Natural killer cell (primary cell): ENCODE results near the gene LRRC34. TPM values are rescaled to one million over a fixed set of nuclear protein-coding genes. Genes with fewer than 3 reads are reported as not detected.

ENCODE experiments used
- ATAC-seq, 3 donors: fragments of 150-1000 bp in 2 of 3; fragments of 200-7000 bp in 1 of 3; cut with Tn5 transposase; 1 replicate in 1 of 3; 2 replicates in 2 of 3; pipeline ENCODE4 v1.10.0; 2021; ENCODE audit warnings: mild to moderate bottlenecking in 2 of 3, moderate library complexity in 2 of 3
- DNase-seq, 2 donors: peaks; one replicate each; pipeline versions ENCODE4 v3.0.0 to v3.0.0-alpha.2; 2013 to 2021; ENCODE audit warnings: mixed read lengths in 1 of 2
- H3K27ac ChIP-seq: one replicate; pipeline ENCODE4 v1.5.1; 2013; ENCODE audit warnings: mild to moderate bottlenecking, low read length
- H3K27me3 ChIP-seq: one replicate; pipeline ENCODE4 v1.6.1; 2013; ENCODE audit warnings: low read length; ENCODE audit not compliant: control insufficient read depth, insufficient read depth
- H3K36me3 ChIP-seq: one replicate; pipeline ENCODE4 v1.6.1; 2013; ENCODE audit warnings: low read length; ENCODE audit not compliant: control insufficient read depth, insufficient read depth
- H3K4me1 ChIP-seq: one replicate; pipeline ENCODE4 v1.6.1; 2013; ENCODE audit warnings: low read length; ENCODE audit not compliant: control insufficient read depth, insufficient read depth
- H3K4me3 ChIP-seq: one replicate; pipeline ENCODE4 v1.5.1; 2013; ENCODE audit warnings: low read length
- H3K9me3 ChIP-seq: one replicate; pipeline ENCODE4 v1.6.1; 2013; ENCODE audit warnings: low read length; ENCODE audit not compliant: control insufficient read depth, insufficient read depth
- H3K27ac Mint-ChIP-seq, 2 donors: one replicate each; pipeline ENCODE4 v1.8.0; 2022; ENCODE audit warnings: mild to moderate bottlenecking in 2 of 2, mixed read lengths in 2 of 2, moderate library complexity in 1 of 2
- H3K27me3 Mint-ChIP-seq, 2 donors: one replicate each; pipeline ENCODE4 v1.8.0; 2022; ENCODE audit warnings: low read depth in 2 of 2, mixed read lengths in 2 of 2
- H3K36me3 Mint-ChIP-seq: one replicate; pipeline ENCODE4 v1.8.0; 2022; ENCODE audit warnings: mixed read lengths
- H3K4me1 Mint-ChIP-seq, 2 donors: one replicate each; pipeline ENCODE4 v1.8.0; 2022; ENCODE audit warnings: mixed read lengths in 2 of 2
- H3K4me3 Mint-ChIP-seq: one replicate; pipeline ENCODE4 v1.8.0; 2022; ENCODE audit warnings: mild to moderate bottlenecking, moderate library complexity, mixed read lengths
- H3K9me3 Mint-ChIP-seq, 2 donors: one replicate each; pipeline ENCODE4 v1.8.0; 2022; ENCODE audit warnings: mixed read lengths in 2 of 2
- WGBS: methylation state at CpG from one replicate; pipeline ENCODE4 v1.1.7; 2013; ENCODE audit warnings: missing lambda C conversion rate; ENCODE audit not compliant: insufficient coverage; 5-methylcytosine and 5-hydroxymethylcytosine counted together
- intact Hi-C: fragments of 100-400 bp; cut with micrococcal nuclease; formaldehyde crosslinking; loops from one replicate; pipeline ENCODE4 v1.14.2; 2022
- total RNA-seq, 4 donors: library from RNA; stranded (reverse); fragments of 120-200 nt in 1 of 4; gene quantifications; one replicate each; pipeline versions ENCODE4 v1.2.3 to v1.2.4, GENCODE V29; 2013 to 2022
- TF ChIP-seq, protein P1 (sequence below): fragments of 200-600 bp; IDR thresholded peaks from one replicate; pipeline ENCODE4 v1.8.0; 2022; ENCODE audit warnings: antibody characterized with exemption

Gene LRRC34
- total RNA-seq, 3 donors from 2014 or later (not counting 1 experiment from before 2014, with no cell fraction given) = 0.45 to 1.0 (median 0.48) TPM

DNA sequence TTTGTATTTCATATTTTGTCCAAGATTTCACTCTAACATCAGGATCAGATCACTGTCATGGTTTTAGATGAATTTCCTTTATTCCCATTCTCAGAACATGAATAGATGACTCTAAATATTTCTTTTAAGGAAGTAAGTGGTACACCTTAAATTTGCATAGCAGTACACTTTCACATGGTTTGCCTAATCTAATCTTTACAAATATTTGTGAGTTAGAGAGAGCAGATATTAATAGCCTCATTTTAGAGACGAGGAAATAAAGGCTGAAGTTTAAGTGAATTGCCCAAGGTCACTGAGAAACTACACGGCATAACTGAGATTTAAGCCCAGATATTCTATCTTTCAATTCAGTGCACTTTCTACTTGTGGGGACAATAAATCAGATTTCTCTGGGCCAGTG is 62.0 kb downstream of the LRRC34 start:
- Mint-ChIP-seq H3K4me1 (no peaks in the 10 kb centered on the region), H3K36me3 (no peaks in the 10 kb centered on the region), H3K27ac (no peak overlapping the region), H3K4me3 (no peak overlapping the region), H3K27me3 (peaks cover 35 to 41% of the 10 kb centered on the region in 2 donors), H3K9me3 (no peaks in the 10 kb centered on the region)
- 73% methylated on average over 2 of the region's 2 CpGs for WGBS
- Histone ChIP-seq H3K9me3 (no peaks in the 10 kb centered on the region), H3K4me3 (no peak overlapping the region), H3K27ac (no peak overlapping the region), H3K4me1 (no peaks in the 10 kb centered on the region), H3K36me3 (no peaks in the 10 kb centered on the region), H3K27me3 (peaks cover 13% of the 10 kb centered on the region)
- no peak for DNase-seq
- ATAC-seq = no peak
- TF ChIP-seq, protein P1, sequence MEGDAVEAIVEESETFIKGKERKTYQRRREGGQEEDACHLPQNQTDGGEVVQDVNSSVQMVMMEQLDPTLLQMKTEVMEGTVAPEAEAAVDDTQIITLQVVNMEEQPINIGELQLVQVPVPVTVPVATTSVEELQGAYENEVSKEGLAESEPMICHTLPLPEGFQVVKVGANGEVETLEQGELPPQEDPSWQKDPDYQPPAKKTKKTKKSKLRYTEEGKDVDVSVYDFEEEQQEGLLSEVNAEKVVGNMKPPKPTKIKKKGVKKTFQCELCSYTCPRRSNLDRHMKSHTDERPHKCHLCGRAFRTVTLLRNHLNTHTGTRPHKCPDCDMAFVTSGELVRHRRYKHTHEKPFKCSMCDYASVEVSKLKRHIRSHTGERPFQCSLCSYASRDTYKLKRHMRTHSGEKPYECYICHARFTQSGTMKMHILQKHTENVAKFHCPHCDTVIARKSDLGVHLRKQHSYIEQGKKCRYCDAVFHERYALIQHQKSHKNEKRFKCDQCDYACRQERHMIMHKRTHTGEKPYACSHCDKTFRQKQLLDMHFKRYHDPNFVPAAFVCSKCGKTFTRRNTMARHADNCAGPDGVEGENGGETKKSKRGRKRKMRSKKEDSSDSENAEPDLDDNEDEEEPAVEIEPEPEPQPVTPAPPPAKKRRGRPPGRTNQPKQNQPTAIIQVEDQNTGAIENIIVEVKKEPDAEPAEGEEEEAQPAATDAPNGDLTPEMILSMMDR = no peak
- intact Hi-C loops = no loop called here

DNA sequence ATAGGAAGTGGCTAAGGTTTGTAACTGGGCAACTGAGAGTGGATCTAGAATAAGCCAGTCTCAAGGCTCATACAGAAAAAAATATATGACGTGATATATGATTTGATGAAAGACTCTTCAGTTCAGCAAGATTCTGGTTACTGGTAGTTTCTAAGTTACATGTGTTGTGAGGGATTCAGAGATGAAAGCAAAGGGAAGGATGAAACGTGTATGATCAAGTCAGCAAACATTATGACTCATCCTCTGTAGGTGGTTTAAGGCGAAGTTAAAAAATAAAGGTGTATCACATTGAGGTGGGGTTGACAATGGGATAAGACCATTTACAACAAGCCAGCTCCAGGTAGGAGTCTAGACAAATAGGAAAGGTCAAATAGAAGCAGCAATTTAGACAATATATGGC is 64.0 kb downstream of the LRRC34 start:
- H3K36me3 ChIP-seq = no peaks in the 10 kb centered on the region
- no peaks in the 10 kb centered on the region for H3K9me3 ChIP-seq
- Mint-ChIP-seq H3K4me1 (no peaks in the 10 kb centered on the region), H3K9me3 (no peaks in the 10 kb centered on the region), H3K36me3 (no peaks in the 10 kb centered on the region), H3K4me3 (no peak overlapping the region), H3K27ac (no peak overlapping the region), H3K27me3 (peaks cover 35 to 41% of the 10 kb centered on the region in 2 donors)
- H3K4me1 ChIP-seq = no peaks in the 10 kb centered on the region
- H3K27ac ChIP-seq = no peak overlapping the region
- ATAC-seq = no peak
- intact Hi-C loops = no loop called here
- H3K27me3 ChIP-seq = peaks cover 13% of the 10 kb centered on the region
- 52% methylated on average over 3 of the region's 3 CpGs for WGBS
- no peak for DNase-seq
- H3K4me3 ChIP-seq = no peak overlapping the region
- TF ChIP-seq, protein P1 = no peak

DNA sequence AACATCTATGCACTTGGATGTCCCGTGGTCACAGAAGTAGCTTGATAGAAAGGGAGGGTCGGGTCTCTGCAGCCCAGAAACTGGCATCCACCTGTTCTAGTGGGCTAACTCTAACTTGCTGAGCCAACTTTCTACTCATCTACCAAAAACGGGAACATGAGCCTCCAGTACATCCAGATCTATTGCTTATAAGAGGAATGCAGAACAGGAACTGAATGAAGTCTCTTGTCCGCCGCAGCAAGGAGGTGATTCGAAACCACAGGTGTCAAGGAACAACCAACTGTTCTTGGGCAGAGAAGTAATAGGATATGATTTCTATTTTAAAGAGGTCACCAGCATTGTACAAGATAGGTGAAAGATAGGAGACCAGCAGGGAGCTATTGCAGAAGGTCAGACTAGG is 65.8 kb downstream of the LRRC34 start:
- ATAC-seq (no peak), DNase-seq (no peak)
- Mint-ChIP-seq H3K4me1 (no peaks in the 10 kb centered on the region), H3K4me3 (no peak overlapping the region), H3K9me3 (no peaks in the 10 kb centered on the region), H3K36me3 (no peaks in the 10 kb centered on the region), H3K27me3 (peaks cover 30 to 37% of the 10 kb centered on the region in 2 donors), H3K27ac (no peak overlapping the region)
- Histone ChIP-seq H3K27ac (no peak overlapping the region), H3K9me3 (no peaks in the 10 kb centered on the region), H3K4me3 (no peak overlapping the region), H3K4me1 (no peaks in the 10 kb centered on the region), H3K36me3 (no peaks in the 10 kb centered on the region), H3K27me3 (peaks cover 8% of the 10 kb centered on the region)
- WGBS = 19% methylated on average over 6 of the region's 6 CpGs
- TF ChIP-seq, protein P1 = no peak
- intact Hi-C loops = no loop called here

DNA sequence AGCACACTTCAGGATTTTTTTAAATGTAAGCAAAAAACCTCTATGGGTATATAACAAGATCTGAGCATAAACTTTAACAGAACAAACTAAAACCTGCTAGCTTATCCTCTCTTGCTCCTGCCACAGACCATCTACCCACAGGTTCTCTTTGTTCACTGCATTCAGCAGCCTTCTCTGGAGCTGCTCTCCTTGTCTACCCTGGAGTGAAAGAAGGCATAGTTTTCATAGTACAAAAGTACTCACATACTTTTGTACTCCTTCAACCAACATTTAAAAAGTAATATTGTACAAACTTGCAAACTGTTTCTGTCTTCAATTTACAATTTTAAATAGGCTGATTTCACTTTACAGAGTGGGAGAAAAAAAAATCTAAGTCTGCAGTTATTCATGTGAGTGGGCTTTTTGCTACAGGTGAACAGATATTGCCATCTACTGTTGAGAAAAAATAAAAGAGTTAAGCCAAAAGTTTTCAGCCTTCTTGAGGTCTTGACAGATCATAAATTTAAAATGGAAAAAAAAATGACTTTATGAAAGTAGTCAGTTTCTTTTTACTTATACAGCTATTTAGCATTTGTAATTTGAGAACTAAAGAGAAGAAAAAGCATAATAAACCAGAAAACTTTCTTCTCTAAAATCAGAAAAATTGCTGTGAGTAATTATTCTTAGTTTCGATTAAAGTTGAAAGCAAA is 68.2 kb downstream of the LRRC34 start:
- intact Hi-C loops = no loop called here
- no peak overlapping the region for H3K4me3 Mint-ChIP-seq
- no peaks in the 10 kb centered on the region for H3K4me1 Mint-ChIP-seq
- no peak overlapping the region for H3K27ac ChIP-seq
- no peak overlapping the region for H3K4me3 ChIP-seq
- peak in 1 of 2 donors; percentile 21 for DNase-seq
- H3K27me3 ChIP-seq = peaks cover 7% of the 10 kb centered on the region
- no peak for ATAC-seq
- no peaks in the 10 kb centered on the region for H3K4me1 ChIP-seq
- TF ChIP-seq, protein P1 = no peak
- no peaks in the 10 kb centered on the region for H3K9me3 Mint-ChIP-seq
- H3K27ac Mint-ChIP-seq = no peak overlapping the region
- H3K9me3 ChIP-seq = no peaks in the 10 kb centered on the region
- no peaks in the 10 kb centered on the region for H3K36me3 ChIP-seq
- H3K27me3 Mint-ChIP-seq = peaks cover 28 to 38% of the 10 kb centered on the region in 2 donors
- no peaks in the 10 kb centered on the region for H3K36me3 Mint-ChIP-seq
- no CpG with 5 or more reads among the region's 1 CpG for WGBS
